ENCODE results near the gene SNCG. TPM values are rescaled to one million over a fixed set of nuclear protein-coding genes. Genes with fewer than 3 reads are reported as not detected.

The SNCG gene
- total and polyA plus RNA-seq, 8 donors = 3.8 to 59.6 (median 7.6) TPM; not detected in 1

DNA sequence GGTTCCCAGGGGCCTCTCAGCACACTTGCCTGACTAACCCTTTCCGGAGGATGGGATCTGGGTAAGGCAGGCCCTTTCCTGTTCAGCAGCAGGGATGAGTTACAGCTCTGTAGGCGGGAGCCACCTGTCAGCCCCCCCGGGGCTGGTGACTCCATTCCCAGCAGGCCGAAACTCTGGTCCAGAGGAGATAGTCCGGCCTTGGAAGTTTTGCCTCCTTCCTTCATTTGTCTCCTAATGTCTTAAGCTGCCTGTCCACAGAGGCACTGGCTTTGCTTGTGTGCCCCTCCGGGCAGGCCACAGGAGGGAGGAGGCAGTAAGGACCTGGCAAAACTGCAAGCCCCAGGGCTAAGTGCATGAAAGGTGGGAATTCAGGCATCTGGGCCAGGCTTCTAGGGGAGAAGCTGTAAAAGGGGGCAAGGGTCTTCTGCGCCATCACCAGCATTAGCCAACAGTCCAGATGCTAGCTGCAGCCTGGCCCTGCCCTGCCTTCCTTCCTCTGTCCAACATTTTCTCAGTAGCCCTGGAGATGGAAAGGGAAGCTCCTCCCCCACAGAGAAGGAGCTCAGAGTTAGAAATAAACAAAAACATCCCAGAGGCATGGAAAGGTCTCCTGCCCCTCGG lies 11.1 kb downstream of the SNCG start:
- intact Hi-C loops (cut with DNase I; ENCODE audit: low total_unique reads) = no loop called here
- WGBS, 5 donors = 32 to 67% (median 53%) methylated on average over 3 to 8 of the region's 8 CpGs
- no peaks in the 10 kb centered on the region for H3K36me3 ChIP-seq
- DNase-seq = peak; percentile 24 to 70
- no peaks in the 10 kb centered on the region for H3K9me3 ChIP-seq
- peaks cover 52 to 69% (median 64%) of the 10 kb centered on the region in 4 donors for H3K4me1 ChIP-seq
- no peak for TF ChIP-seq EP300 (IDR thresholded peaks at IDR 0.05)
- TF ChIP-seq POLR2A (IDR thresholded peaks at IDR 0.05) = no peak
- no peak for TF ChIP-seq POLR2AphosphoS5 (IDR thresholded peaks at IDR 0.05)
- no peak for TF ChIP-seq CTCF (IDR thresholded peaks at IDR 0.05)
- H3K4me3 ChIP-seq = peak overlapping the region; percentile 41 to 59 (median 58)
- H3K27me3 ChIP-seq = peaks cover 0 to 18% (median 3%) of the 10 kb centered on the region in 3 donors
- peak overlapping the region; percentile 91 to 96 (median 94) for H3K27ac ChIP-seq

- H3K27me3 ChIP-seq = peaks cover 0 to 18% (median 3%) of the 10 kb centered on the region in 3 donors
- H3K4me1 ChIP-seq = peaks cover 52 to 77% (median 65%) of the 10 kb centered on the region in 4 donors
- peak overlapping the region; percentile 41 to 59 (median 58) for H3K4me3 ChIP-seq
- DNase-seq = peak; percentile 54 to 68
- no peaks in the 10 kb centered on the region for H3K36me3 ChIP-seq
- peak in 2 of 3 donors; percentile 28 to 54 for TF ChIP-seq POLR2AphosphoS5 (IDR thresholded peaks at IDR 0.05)
- TF ChIP-seq POLR2A (IDR thresholded peaks at IDR 0.05) = no peak
- no peak for TF ChIP-seq CTCF (IDR thresholded peaks at IDR 0.05)
- intact Hi-C loops (cut with DNase I; ENCODE audit: low total_unique reads) = no loop called here
- H3K27ac ChIP-seq = peak overlapping the region; percentile 91 to 96 (median 94)
- H3K9me3 ChIP-seq = no peaks in the 10 kb centered on the region
- WGBS, 5 donors = 10 to 25% (median 14%) methylated on average over 24 to 30 of the region's 30 CpGs
Measured at GRCh38 chr10:86970162-86970981, 12.0 kb downstream of the SNCG start.

DNA sequence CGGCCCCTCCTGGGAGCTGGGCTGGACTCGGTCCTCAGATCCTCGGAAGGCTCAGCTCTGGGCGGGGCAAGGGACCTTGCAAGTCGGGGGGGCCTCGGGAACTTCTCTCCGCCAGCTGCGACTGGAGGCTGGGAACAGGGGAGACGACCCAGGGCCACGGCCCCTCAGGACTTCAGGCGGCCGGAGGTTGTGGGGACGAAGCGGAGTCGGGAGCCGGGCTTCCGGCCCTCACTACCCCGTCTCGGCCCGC lies 12.5 kb downstream of the SNCG start:
- intact Hi-C loops (cut with DNase I; ENCODE audit: low total_unique reads) = no loop called here
- 0 to 2% (median 1%) methylated on average over 11 to 20 of the region's 20 CpGs; no CpG with 5 or more reads in 1 of the 5 donors for WGBS, 5 donors
- Histone ChIP-seq H3K27ac (peak overlapping the region; percentile 91 to 96 (median 94)), H3K9me3 (no peaks in the 10 kb centered on the region), H3K36me3 (no peaks in the 10 kb centered on the region), H3K4me1 (peaks cover 52 to 76% (median 64%) of the 10 kb centered on the region in 4 donors), H3K4me3 (peak overlapping the region; percentile 41 to 59 (median 58)), H3K27me3 (peaks cover 0 to 18% (median 3%) of the 10 kb centered on the region in 3 donors)
- TF ChIP-seq POLR2AphosphoS5 (IDR thresholded peaks at IDR 0.05) (no peak), EP300 (IDR thresholded peaks at IDR 0.05) (no peak), POLR2A (IDR thresholded peaks at IDR 0.05) (peak in 2 of 4 donors; percentile 69 to 81)
- no peak for DNase-seq

DNA sequence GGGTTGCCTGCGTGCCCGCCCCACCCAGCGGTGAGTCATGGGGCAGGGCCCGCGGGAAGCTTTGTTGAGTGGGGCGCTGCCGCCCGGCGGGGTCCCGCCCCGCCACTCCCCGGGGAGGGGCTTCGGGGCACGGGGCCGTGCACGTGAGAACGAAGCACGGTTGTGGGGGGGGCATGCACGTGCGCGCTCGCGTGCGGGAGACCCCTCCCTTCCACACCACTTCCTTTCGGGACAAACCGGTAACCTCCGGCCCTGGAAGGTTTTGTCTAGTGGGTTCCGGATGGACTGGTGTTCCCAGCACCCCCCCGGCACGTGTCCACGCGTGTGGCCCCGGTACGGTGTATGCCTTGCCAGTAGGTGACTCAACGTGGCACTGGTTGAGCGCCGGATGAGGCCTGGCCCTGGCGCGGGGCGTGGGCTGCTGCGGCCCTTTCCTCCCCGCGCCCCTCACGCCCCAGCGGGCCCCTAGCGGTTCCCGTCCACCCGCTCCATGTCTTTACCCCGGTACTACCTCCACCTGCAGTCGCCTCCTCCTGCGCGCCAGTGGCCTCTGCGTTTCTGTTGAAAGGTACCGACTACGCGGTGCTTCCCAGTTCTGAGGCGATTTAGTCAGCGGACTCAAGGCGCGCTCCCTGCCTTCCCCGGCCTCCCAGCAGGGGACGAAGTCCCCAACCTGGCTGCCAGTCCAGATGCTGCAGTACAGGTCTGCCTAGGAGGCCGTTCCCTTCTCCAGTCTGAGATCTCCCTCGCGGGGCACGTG lies 13.0 kb downstream of the SNCG start:
- H3K36me3 ChIP-seq = no peaks in the 10 kb centered on the region
- DNase-seq = peak; percentile 91 to 96
- intact Hi-C loops (cut with DNase I; ENCODE audit: low total_unique reads) = no loop called here
- no peaks in the 10 kb centered on the region for H3K9me3 ChIP-seq
- peaks cover 49 to 71% (median 60%) of the 10 kb centered on the region in 4 donors for H3K4me1 ChIP-seq
- H3K27me3 ChIP-seq = peaks cover 0 to 18% (median 3%) of the 10 kb centered on the region in 3 donors
- WGBS, 5 donors = 4 to 14% (median 7%) methylated on average over 36 to 66 of the region's 66 CpGs
- peak in 1 of 7 experiments; percentile 35 for TF ChIP-seq CTCF (IDR thresholded peaks at IDR 0.05)
- peak; percentile 89 to 96 (median 91) for TF ChIP-seq POLR2AphosphoS5 (IDR thresholded peaks at IDR 0.05)
- TF ChIP-seq EP300 (IDR thresholded peaks at IDR 0.05) = peak; percentile 84
- TF ChIP-seq POLR2A (IDR thresholded peaks at IDR 0.05) = no peak
- peak overlapping the region; percentile 41 to 59 (median 58) for H3K4me3 ChIP-seq
- H3K27ac ChIP-seq = peak overlapping the region; percentile 91 to 96 (median 94)
